Neural progenitor cell (in vitro differentiated cells): ENCODE results near the gene ARHGAP26. TPM values are rescaled to one million over a fixed set of nuclear protein-coding genes. Genes with fewer than 3 reads are reported as not detected.

Experiments used
- DNase-seq: peaks from one replicate; pipeline ENCODE4 v3.0.0-alpha.2; 2016; ENCODE audit warnings: low spot score
- H2AFZ ChIP-seq: fragments of 200-600 bp; sonication (generic); replicated peaks from 2 replicates; pipeline ENCODE4 v1.6.1; 2016; ENCODE audit warnings: antibody characterized with exemption
- H3F3A ChIP-seq: fragments of 200-600 bp; sonication (generic); 2 replicates; pipeline ENCODE4 v1.6.1; 2016; ENCODE audit warnings: antibody characterized with exemption, low read depth
- H3K27ac ChIP-seq: fragments of 200-600 bp; sonication (generic); 2 replicates; pipeline ENCODE4 v1.5.1; 2016; ENCODE audit warnings: mild to moderate bottlenecking
- H3K27me3 ChIP-seq: fragments of 200-600 bp; sonication (generic); 2 replicates; pipeline ENCODE4 v1.6.1; 2016; ENCODE audit warnings: mild to moderate bottlenecking, moderate library complexity
- H3K36me3 ChIP-seq: fragments of 200-600 bp; sonication (generic); 2 replicates; pipeline ENCODE4 v1.5.1; 2016
- H3K4me1 ChIP-seq: fragments of 200-600 bp; sonication (generic); 2 replicates; pipeline ENCODE4 v1.6.1; 2016; ENCODE audit warnings: mixed run types
- H3K4me2 ChIP-seq: fragments of 200-600 bp; sonication (generic); 2 replicates; pipeline ENCODE4 v1.6.1; 2016
- H3K4me3 ChIP-seq: fragments of 200-600 bp; sonication (generic); 2 replicates; pipeline ENCODE4 v1.5.1; 2016
- H3K79me2 ChIP-seq: fragments of 200-600 bp; sonication (generic); 2 replicates; pipeline ENCODE4 v1.6.1; 2016; ENCODE audit warnings: low read depth
- H3K9ac ChIP-seq: fragments of 200-600 bp; sonication (generic); 2 replicates; pipeline ENCODE4 v1.6.1; 2016
- H3K9me3 ChIP-seq: fragments of 200-600 bp; sonication (generic); 2 replicates; pipeline ENCODE4 v1.5.1; 2016; ENCODE audit warnings: low read depth
- H4K20me1 ChIP-seq: fragments of 200-600 bp; sonication (generic); 2 replicates; pipeline ENCODE4 v1.6.1; 2016; ENCODE audit warnings: low read depth
- H3K27ac Mint-ChIP-seq: 3 replicates; pipeline ENCODE4 v1.8.0; 2021; ENCODE audit warnings: mixed read lengths
- H3K27me3 Mint-ChIP-seq: 2 replicates; pipeline ENCODE4 v1.8.0; 2022; ENCODE audit warnings: low read depth, mild to moderate bottlenecking, inconsistent platforms, moderate library complexity, mixed read lengths; ENCODE audit not compliant: insufficient read depth
- H3K36me3 Mint-ChIP-seq: 3 replicates; pipeline ENCODE4 v1.8.0; 2021; ENCODE audit warnings: mixed read lengths
- H3K4me1 Mint-ChIP-seq: 3 replicates; pipeline ENCODE4 v1.8.0; 2021; ENCODE audit warnings: mixed read lengths
- H3K4me3 Mint-ChIP-seq: 3 replicates; pipeline ENCODE4 v1.8.0; 2021; ENCODE audit warnings: mild to moderate bottlenecking, moderate library complexity, mixed read lengths
- H3K9me3 Mint-ChIP-seq: 3 replicates; pipeline ENCODE4 v1.8.0; 2020; ENCODE audit warnings: mixed read lengths
- EZH2 ChIP-seq: fragments of 200-600 bp; sonication (generic); IDR thresholded peaks from 2 replicates; pipeline ENCODE4 v1.6.1; 2017; ENCODE audit warnings: antibody characterized with exemption, mild to moderate bottlenecking, moderate library complexity
- EZH2phosphoT487 ChIP-seq: fragments of 200-600 bp; sonication (generic); IDR thresholded peaks from 2 replicates; pipeline ENCODE4 v1.6.1; 2017; ENCODE audit warnings: antibody characterized with exemption
- total RNA-seq: library from RNA; depleted of rRNA; stranded (reverse); fragments of >200 nt; gene quantifications from 2 replicates; pipeline ENCODE4 v1.2.3, GENCODE V29; 2015; ENCODE audit warnings: low replicate concordance
- TF ChIP-seq, protein P1 (sequence below): fragments of 200-600 bp; sonication (generic); IDR thresholded peaks from 2 replicates; pipeline ENCODE4 v1.5.1; 2017; ENCODE audit warnings: antibody characterized with exemption, mild to moderate bottlenecking

ARHGAP26 gene
- total RNA-seq, 1 donor from 2014 or later: 7.0 TPM

DNA sequence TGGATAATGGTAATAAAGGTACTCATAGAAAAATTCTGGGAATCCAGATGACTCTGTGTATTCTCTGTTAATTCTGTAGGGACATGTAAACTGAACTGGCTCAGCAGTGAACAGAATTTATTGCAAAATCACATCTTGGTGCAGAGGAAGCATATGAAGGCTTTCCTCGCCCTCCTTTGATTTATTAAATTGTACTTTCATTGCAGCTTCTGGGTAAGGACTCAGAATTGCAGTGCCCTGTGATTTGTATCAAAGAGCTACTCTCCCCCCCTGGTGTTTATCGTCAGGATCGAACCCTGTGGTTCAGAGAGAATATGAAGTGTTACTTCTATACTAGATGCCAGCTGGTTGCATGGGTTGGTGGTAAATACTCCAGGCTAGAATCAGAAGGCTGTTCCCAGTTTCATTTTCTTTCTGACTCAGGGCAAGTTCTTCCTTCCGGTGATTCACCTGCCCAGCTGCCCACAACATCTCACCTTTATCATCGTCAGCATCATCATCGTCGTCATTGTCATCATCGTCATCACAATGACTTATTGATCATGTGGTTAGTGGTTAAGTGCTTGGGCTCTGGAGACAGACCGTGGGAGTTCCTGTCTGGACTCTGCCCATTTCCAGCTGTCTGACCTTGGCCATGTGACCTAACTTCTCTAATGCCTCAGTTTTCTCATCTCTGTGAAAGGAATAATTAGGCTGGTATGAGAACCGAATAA, 238.8 kb downstream of the ARHGAP26 start:
- TF ChIP-seq EZH2phosphoT487 (no peak), EZH2 (no peak)
- TF ChIP-seq, protein P1, sequence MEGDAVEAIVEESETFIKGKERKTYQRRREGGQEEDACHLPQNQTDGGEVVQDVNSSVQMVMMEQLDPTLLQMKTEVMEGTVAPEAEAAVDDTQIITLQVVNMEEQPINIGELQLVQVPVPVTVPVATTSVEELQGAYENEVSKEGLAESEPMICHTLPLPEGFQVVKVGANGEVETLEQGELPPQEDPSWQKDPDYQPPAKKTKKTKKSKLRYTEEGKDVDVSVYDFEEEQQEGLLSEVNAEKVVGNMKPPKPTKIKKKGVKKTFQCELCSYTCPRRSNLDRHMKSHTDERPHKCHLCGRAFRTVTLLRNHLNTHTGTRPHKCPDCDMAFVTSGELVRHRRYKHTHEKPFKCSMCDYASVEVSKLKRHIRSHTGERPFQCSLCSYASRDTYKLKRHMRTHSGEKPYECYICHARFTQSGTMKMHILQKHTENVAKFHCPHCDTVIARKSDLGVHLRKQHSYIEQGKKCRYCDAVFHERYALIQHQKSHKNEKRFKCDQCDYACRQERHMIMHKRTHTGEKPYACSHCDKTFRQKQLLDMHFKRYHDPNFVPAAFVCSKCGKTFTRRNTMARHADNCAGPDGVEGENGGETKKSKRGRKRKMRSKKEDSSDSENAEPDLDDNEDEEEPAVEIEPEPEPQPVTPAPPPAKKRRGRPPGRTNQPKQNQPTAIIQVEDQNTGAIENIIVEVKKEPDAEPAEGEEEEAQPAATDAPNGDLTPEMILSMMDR: no peak
- Mint-ChIP-seq H3K4me1 (peaks cover 10% of the 10 kb centered on the region), H3K36me3 (no peaks in the 10 kb centered on the region), H3K4me3 (no peak overlapping the region), H3K9me3 (no peaks in the 10 kb centered on the region), H3K27ac (no peak overlapping the region), H3K27me3 (peaks cover 2% of the 10 kb centered on the region)
- H3K4me1 ChIP-seq: peaks cover 6% of the 10 kb centered on the region
- H3K4me2 ChIP-seq: no peak overlapping the region
- H4K20me1 ChIP-seq: no peaks in the 10 kb centered on the region
- H3F3A ChIP-seq: no peaks in the 10 kb centered on the region
- H3K79me2 ChIP-seq: no peaks in the 10 kb centered on the region
- no peak for DNase-seq
- no peak overlapping the region for H3K4me3 ChIP-seq
- H3K9me3 ChIP-seq: no peaks in the 10 kb centered on the region
- H3K27me3 ChIP-seq: no peaks in the 10 kb centered on the region
- no peak overlapping the region for H3K9ac ChIP-seq
- H2AFZ ChIP-seq: no peak overlapping the region
- H3K36me3 ChIP-seq: no peaks in the 10 kb centered on the region
- no peak overlapping the region for H3K27ac ChIP-seq

DNA sequence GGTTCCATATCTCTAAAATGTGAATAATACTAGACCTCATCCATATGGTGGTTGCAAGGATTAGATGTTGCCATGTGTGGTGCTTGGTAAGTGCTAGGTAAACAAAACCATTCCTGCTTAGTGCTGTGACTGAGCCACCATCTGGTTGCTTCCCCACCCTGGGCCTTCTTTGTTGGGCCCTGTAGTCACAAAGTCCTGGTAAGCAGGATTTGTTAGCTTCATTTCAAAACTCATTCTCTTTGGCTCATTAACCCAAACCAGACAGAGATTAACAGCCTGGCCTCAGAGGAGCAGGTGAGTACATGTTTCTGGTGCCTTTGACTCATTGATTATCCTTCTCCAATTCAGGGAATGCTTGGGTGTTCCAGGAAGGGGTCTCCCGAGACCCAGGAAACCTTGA, 240.2 kb downstream of the ARHGAP26 start:
- no peak overlapping the region for H2AFZ ChIP-seq
- TF ChIP-seq EZH2 (no peak), EZH2phosphoT487 (no peak)
- TF ChIP-seq, protein P1: no peak
- no peaks in the 10 kb centered on the region for H3K36me3 ChIP-seq
- no peaks in the 10 kb centered on the region for H3F3A ChIP-seq
- H3K27ac Mint-ChIP-seq: no peak overlapping the region
- H4K20me1 ChIP-seq: no peaks in the 10 kb centered on the region
- peaks cover 2% of the 10 kb centered on the region for H3K27me3 Mint-ChIP-seq
- H3K4me1 ChIP-seq: peaks cover 6% of the 10 kb centered on the region
- H3K9me3 ChIP-seq: no peaks in the 10 kb centered on the region
- no peak overlapping the region for H3K4me2 ChIP-seq
- no peak overlapping the region for H3K27ac ChIP-seq
- no peak overlapping the region for H3K4me3 ChIP-seq
- DNase-seq: no peak
- H3K4me3 Mint-ChIP-seq: no peak overlapping the region
- H3K36me3 Mint-ChIP-seq: no peaks in the 10 kb centered on the region
- H3K79me2 ChIP-seq: no peaks in the 10 kb centered on the region
- H3K9ac ChIP-seq: no peak overlapping the region
- peaks cover 8% of the 10 kb centered on the region for H3K4me1 Mint-ChIP-seq
- no peaks in the 10 kb centered on the region for H3K27me3 ChIP-seq
- no peaks in the 10 kb centered on the region for H3K9me3 Mint-ChIP-seq

DNA sequence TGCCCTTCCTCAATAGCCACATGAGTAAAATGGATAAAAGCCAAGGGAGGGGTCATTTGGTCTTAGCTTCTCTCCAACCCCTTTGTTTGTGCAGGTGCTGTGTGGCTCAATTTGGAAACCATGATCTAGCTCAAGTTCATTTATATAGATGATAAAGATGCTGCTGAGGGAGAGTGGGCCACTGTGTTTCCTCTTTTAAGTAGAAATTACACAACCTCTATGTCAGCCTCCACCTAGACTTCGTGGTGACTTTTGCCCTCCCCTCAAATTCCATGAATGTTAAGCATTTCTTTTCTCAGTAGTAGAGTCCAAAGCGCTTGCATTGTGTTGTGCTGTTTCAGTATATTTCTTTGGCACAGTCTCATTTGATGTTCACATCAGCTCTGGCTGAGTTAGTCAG, 241.4 kb downstream of the ARHGAP26 start:
- Histone ChIP-seq H3F3A (no peaks in the 10 kb centered on the region), H3K9me3 (no peaks in the 10 kb centered on the region), H4K20me1 (no peaks in the 10 kb centered on the region), H3K9ac (no peak overlapping the region), H2AFZ (no peak overlapping the region), H3K27me3 (no peaks in the 10 kb centered on the region), H3K4me3 (no peak overlapping the region), H3K4me1 (peaks cover 3% of the 10 kb centered on the region), H3K27ac (no peak overlapping the region), H3K4me2 (no peak overlapping the region), H3K36me3 (no peaks in the 10 kb centered on the region), H3K79me2 (no peaks in the 10 kb centered on the region)
- Mint-ChIP-seq H3K36me3 (peaks cover 2% of the 10 kb centered on the region), H3K4me1 (peaks cover 4% of the 10 kb centered on the region), H3K27me3 (no peaks in the 10 kb centered on the region), H3K4me3 (no peak overlapping the region), H3K9me3 (no peaks in the 10 kb centered on the region), H3K27ac (no peak overlapping the region)
- TF ChIP-seq, protein P1: no peak
- no peak for TF ChIP-seq EZH2
- no peak for TF ChIP-seq EZH2phosphoT487
- DNase-seq: no peak
